OCI-LY3 (cell line): Measurements from ENCODE around the gene TM9SF4.

Experiments used
- EZH2phosphoT487 ChIP-seq: fragments of 200-600 bp; shearing (Covaris generic); IDR thresholded peaks from 2 replicates; pipeline ENCODE4 v1.6.1; 2018; ENCODE audit warnings: antibody characterized with exemption, mixed run types, low read depth
- TF ChIP-seq, protein P1 (sequence below): fragments of 200-600, 300-600 bp; sonication (generic); IDR thresholded peaks from 2 replicates; pipeline ENCODE4 v1.5.1; 2014; ENCODE audit warnings: antibody characterized with exemption, low read length, low read depth

DNA sequence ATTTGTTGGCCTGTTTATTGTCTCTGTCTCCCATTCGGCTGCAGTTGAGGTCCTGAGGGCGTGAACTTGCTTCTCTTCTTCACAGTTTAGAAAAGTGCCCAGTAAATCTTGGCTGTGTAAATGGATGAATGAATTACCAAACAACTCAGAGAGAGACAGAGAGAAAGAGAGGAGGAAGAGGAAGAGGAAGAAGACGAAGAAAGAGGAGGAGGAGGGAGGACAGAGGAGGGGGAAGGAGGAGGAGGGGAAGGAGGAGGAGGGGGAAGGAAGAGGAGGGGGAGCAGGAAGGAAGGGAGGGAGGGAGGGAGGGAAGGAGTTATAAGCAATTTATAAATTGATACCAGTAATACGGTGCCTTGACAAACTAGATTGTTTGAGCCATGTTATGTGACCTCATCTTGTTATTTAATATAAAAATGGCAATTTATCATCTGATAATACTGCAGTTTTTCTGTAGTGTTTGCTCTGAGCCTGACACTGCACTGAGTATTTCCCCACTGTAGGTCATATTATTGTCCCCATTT is 38.8 kb upstream of the TM9SF4 start:
- TF ChIP-seq, protein P1, sequence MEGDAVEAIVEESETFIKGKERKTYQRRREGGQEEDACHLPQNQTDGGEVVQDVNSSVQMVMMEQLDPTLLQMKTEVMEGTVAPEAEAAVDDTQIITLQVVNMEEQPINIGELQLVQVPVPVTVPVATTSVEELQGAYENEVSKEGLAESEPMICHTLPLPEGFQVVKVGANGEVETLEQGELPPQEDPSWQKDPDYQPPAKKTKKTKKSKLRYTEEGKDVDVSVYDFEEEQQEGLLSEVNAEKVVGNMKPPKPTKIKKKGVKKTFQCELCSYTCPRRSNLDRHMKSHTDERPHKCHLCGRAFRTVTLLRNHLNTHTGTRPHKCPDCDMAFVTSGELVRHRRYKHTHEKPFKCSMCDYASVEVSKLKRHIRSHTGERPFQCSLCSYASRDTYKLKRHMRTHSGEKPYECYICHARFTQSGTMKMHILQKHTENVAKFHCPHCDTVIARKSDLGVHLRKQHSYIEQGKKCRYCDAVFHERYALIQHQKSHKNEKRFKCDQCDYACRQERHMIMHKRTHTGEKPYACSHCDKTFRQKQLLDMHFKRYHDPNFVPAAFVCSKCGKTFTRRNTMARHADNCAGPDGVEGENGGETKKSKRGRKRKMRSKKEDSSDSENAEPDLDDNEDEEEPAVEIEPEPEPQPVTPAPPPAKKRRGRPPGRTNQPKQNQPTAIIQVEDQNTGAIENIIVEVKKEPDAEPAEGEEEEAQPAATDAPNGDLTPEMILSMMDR, result no peak
- TF ChIP-seq EZH2phosphoT487, result no peak
